Mesendoderm (in vitro differentiated cells): ENCODE measurements around the gene SPATA31C1.

Experiments used
- DNase-seq: peaks from one replicate; pipeline ENCODE4 v3.0.0; 2013
- H2AK5ac ChIP-seq: 2 replicates; pipeline ENCODE4 v1.6.1; 2013; ENCODE audit warnings: low read length, inconsistent platforms
- H2BK120ac ChIP-seq: 2 replicates; pipeline ENCODE4 v1.6.1; 2013; ENCODE audit warnings: low read depth, mild to moderate bottlenecking, low read length, moderate library complexity, mixed read lengths
- H2BK15ac ChIP-seq: replicated peaks from 2 replicates; pipeline ENCODE4 v1.6.1; 2013; ENCODE audit warnings: low read depth, mild to moderate bottlenecking, moderate library complexity
- H2BK5ac ChIP-seq: 2 replicates; pipeline ENCODE4 v1.6.1; 2013; ENCODE audit warnings: low read length, inconsistent platforms
- H3K18ac ChIP-seq: 2 replicates; pipeline ENCODE4 v1.6.1; 2013; ENCODE audit warnings: mild to moderate bottlenecking, low read length, mixed read lengths
- H3K23ac ChIP-seq: one replicate; pipeline ENCODE4 v1.6.1; 2013; ENCODE audit warnings: low read length
- H3K27ac ChIP-seq: 2 replicates; pipeline ENCODE4 v1.5.1; 2013; ENCODE audit warnings: low read depth, mild to moderate bottlenecking, inconsistent platforms, low read length, moderate library complexity
- H3K27me3 ChIP-seq: 2 replicates; pipeline ENCODE4 v1.6.1; 2013; ENCODE audit warnings: low read length, control low read depth, mild to moderate bottlenecking, inconsistent platforms; ENCODE audit not compliant: insufficient read depth, poor library complexity
- H3K36me3 ChIP-seq: 2 replicates; pipeline ENCODE4 v1.6.1; 2013; ENCODE audit warnings: low read length, inconsistent platforms; ENCODE audit not compliant: control insufficient read depth, insufficient read depth
- H3K4ac ChIP-seq: one replicate; pipeline ENCODE4 v1.6.1; 2013; ENCODE audit warnings: low read depth, mild to moderate bottlenecking, low read length, moderate library complexity
- H3K4me1 ChIP-seq: 2 replicates; pipeline ENCODE4 v1.6.1; 2013; ENCODE audit warnings: low read depth, low read length, inconsistent platforms; ENCODE audit not compliant: control insufficient read depth
- H3K4me2 ChIP-seq: 2 replicates; pipeline ENCODE4 v1.6.1; 2013; ENCODE audit warnings: low read length
- H3K4me3 ChIP-seq: 2 replicates; pipeline ENCODE4 v1.5.1; 2013; ENCODE audit warnings: mild to moderate bottlenecking, low read length
- H3K56ac ChIP-seq: one replicate; pipeline ENCODE4 v1.6.1; 2013; ENCODE audit warnings: low read length
- H3K79me1 ChIP-seq: 2 replicates; pipeline ENCODE4 v1.6.1; 2013; ENCODE audit warnings: low read length, inconsistent platforms
- H3K79me2 ChIP-seq: 2 replicates; pipeline ENCODE4 v1.6.1; 2013; ENCODE audit warnings: mild to moderate bottlenecking, low read length; ENCODE audit not compliant: control insufficient read depth, insufficient read depth
- H3K9ac ChIP-seq: 2 replicates; pipeline ENCODE4 v1.6.1; 2013; ENCODE audit warnings: low read length, inconsistent platforms
- H4K5ac ChIP-seq: one replicate; pipeline ENCODE4 v1.6.1; 2013; ENCODE audit warnings: low read length
- H4K8ac ChIP-seq: one replicate; pipeline ENCODE4 v1.6.1; 2013; ENCODE audit warnings: low read depth, mild to moderate bottlenecking, control low read depth, low read length, moderate library complexity
- WGBS: extraction: QIAGEN DNeasy Blood & Tissue Kit; methylation state at CpG from one replicate; pipeline ENCODE4 v1.1.7; 2013; ENCODE audit warnings: low lambda C conversion rate, missing lambda C conversion rate; ENCODE audit not compliant: insufficient coverage; ENCODE audit errors: extremely low coverage; 5-methylcytosine and 5-hydroxymethylcytosine counted together

SPATA31C1 gene

DNA sequence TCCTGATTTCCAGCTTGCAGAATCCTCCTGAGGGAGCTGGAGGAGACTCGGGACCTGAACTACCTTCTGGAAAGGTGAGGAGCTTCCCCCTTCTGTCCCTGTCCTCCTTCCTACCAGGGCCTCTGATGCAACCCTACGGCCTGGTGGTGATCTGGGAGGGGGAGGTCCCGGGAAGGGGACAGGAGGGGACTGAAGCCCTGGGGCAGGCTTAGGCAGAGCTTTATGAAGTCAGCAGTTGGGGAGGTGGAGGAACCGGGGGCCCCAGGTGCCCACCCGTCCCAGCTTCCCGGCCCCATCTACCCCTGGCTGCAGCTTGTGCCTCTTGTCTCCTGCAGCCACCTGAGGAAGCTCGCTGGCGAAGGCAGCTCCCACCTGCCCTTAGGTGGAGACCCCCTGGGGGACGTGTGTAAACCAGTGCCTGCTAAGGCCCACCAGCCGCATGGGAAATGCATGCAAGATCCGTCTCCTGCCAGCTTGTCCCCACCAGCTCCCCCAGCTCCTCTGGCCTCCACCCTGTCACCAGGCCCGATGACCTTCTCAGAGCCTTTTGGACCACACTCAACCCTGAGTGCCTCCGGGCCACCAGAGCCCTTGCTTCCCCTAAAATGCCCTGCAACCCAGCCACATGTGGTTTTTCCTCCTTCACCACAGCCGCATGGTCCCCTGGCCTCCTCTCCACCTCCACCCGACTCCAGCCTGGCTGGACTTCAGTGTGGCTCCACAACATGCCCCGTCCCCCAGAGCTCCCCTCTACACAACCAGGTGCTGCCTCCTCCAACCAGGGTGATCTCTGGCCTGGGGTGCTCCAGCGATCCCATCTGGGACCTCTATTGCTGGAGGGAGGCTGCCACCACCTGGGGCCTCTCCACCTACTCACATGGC lies 32.9 kb upstream of the SPATA31C1 start:
- no peak overlapping the region for H3K4me2 ChIP-seq
- no peak overlapping the region for H2BK5ac ChIP-seq
- no peak overlapping the region for H3K9ac ChIP-seq
- H3K27ac ChIP-seq, result no peak overlapping the region
- no peak overlapping the region for H2AK5ac ChIP-seq
- no peak overlapping the region for H3K4ac ChIP-seq
- H3K4me1 ChIP-seq, result no peaks in the 10 kb centered on the region
- H3K4me3 ChIP-seq, result no peak overlapping the region
- H3K79me1 ChIP-seq, result no peaks in the 10 kb centered on the region
- no peak overlapping the region for H2BK120ac ChIP-seq
- no peak overlapping the region for H3K18ac ChIP-seq
- H3K27me3 ChIP-seq, result no peaks in the 10 kb centered on the region
- H2BK15ac ChIP-seq, result no peak overlapping the region
- no peak overlapping the region for H4K5ac ChIP-seq
- no peaks in the 10 kb centered on the region for H3K79me2 ChIP-seq
- H3K56ac ChIP-seq, result no peak overlapping the region
- no CpG with 5 or more reads among the region's 17 CpGs for WGBS
- H4K8ac ChIP-seq, result no peak overlapping the region
- no peak for DNase-seq
- no peak overlapping the region for H3K23ac ChIP-seq
- no peaks in the 10 kb centered on the region for H3K36me3 ChIP-seq

DNA sequence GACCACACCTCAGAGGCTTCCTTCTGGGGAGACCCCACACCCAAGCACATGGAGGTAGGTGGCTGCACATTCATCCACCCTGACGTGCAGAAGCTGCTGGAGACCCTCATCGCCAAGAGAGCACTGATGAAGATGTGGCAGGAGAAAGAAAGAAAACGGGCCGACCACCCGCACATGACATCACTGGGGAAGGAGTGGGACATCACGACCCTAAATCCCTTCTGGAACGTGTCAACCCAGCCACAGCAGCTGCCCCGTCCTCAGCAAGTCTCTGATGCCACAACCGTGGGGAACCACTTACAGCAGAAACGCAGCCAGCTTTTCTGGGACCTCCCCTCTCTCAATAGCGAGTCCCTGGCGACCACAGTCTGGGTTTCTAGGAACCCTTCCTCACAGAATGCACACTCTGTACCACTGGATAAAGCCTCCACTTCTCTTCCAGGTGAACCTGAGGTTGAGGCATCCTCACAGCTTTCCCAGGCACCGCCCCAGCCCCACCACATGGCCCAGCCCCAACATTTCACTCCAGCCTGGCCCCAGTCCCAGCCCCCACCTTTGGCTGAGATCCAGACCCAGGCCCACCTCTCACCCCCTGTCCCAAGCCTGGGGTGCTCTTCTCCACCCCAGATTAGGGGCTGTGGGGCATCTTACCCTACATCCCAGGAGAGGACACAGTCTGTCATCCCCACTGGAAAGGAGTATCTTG lies 32.1 kb upstream of the SPATA31C1 start:
- Histone ChIP-seq H2AK5ac (no peak overlapping the region), H3K4me1 (no peaks in the 10 kb centered on the region), H3K4me2 (no peak overlapping the region), H3K18ac (no peak overlapping the region), H3K27ac (no peak overlapping the region), H4K8ac (no peak overlapping the region), H2BK120ac (no peak overlapping the region), H3K79me2 (no peaks in the 10 kb centered on the region), H3K4me3 (no peak overlapping the region), H3K4ac (no peak overlapping the region), H3K9ac (no peak overlapping the region), H2BK15ac (no peak overlapping the region), H3K27me3 (no peaks in the 10 kb centered on the region), H3K56ac (no peak overlapping the region), H3K36me3 (no peaks in the 10 kb centered on the region), H4K5ac (no peak overlapping the region), H3K79me1 (no peaks in the 10 kb centered on the region), H3K23ac (no peak overlapping the region), H2BK5ac (no peak overlapping the region)
- no CpG with 5 or more reads among the region's 13 CpGs for WGBS
- DNase-seq, result no peak

DNA sequence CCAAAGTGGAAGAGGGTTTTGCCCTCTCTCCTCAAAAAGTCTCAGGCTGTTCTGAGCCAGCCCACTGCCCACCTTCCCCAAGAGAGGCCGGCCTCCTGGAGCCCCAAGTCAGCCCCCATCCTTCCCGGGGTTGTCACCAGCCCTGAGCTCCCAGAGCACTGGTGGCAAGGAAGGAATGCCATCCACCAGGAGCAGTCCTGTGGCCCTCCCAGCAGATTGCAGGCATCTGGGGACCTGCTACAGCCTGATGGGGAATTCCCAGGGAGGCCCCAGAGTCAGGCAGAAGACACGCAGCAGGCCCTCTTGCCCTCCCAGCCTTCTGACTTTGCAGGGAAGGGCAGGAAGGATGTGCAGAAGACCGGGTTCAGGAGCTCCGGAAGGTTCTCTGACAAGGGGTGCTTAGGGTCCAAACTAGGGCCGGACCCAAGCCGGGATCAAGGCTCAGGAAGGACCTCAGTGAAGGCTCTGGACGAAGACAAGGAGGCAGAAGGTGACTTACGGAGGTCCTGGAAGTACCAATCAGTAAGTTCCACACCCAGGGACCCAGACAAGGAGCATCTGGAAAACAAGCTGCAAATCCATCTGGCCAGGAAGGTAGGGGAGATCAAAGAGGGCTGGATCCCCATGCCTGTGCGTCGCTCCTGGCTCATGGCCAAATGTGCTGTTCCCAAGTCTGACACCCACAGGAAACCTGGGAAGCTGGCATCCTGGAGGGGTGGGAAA lies 31.4 kb upstream of the SPATA31C1 start:
- H3K79me2 ChIP-seq, result no peaks in the 10 kb centered on the region
- no peak overlapping the region for H3K4me2 ChIP-seq
- H3K56ac ChIP-seq, result no peak overlapping the region
- no peaks in the 10 kb centered on the region for H3K36me3 ChIP-seq
- H2BK120ac ChIP-seq, result no peak overlapping the region
- H4K5ac ChIP-seq, result no peak overlapping the region
- H3K79me1 ChIP-seq, result no peaks in the 10 kb centered on the region
- H3K18ac ChIP-seq, result no peak overlapping the region
- no peak overlapping the region for H3K9ac ChIP-seq
- no peak overlapping the region for H3K4ac ChIP-seq
- H3K4me1 ChIP-seq, result no peaks in the 10 kb centered on the region
- no peaks in the 10 kb centered on the region for H3K27me3 ChIP-seq
- H2BK15ac ChIP-seq, result no peak overlapping the region
- H2AK5ac ChIP-seq, result no peak overlapping the region
- DNase-seq, result no peak
- no peak overlapping the region for H2BK5ac ChIP-seq
- no CpG with 5 or more reads among the region's 11 CpGs for WGBS
- no peak overlapping the region for H4K8ac ChIP-seq
- no peak overlapping the region for H3K4me3 ChIP-seq
- H3K23ac ChIP-seq, result no peak overlapping the region
- H3K27ac ChIP-seq, result no peak overlapping the region

DNA sequence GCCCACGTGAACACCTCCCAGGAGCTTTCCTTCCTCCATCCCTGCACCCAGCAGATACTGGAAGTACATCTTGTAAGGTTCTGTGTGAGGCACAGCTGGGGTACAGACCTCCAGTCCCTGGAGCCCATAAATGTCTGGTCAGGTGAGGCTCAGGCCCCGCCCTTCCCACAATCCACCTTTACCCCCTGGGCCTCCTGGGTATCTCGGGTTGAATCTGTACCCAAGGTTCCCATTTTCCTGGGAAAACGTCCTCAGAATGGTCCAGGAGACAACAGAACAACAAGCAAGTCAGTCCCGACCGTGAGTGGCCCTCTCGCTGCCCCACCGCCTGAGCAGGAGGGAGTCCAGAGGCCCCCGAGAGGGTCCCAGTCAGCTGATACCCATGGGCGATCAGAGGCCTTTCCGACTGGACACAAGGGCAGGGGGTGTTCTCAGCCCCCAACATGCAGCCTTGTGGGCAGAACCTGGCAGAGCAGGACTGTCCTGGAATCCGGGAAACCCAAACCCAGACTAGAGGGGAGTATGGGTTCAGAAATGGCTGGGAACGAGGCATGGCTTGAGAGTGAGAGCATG lies 30.7 kb upstream of the SPATA31C1 start:
- no CpG with 5 or more reads among the region's 13 CpGs for WGBS
- Histone ChIP-seq H3K23ac (no peak overlapping the region), H3K4me1 (no peaks in the 10 kb centered on the region), H3K36me3 (no peaks in the 10 kb centered on the region), H3K4me2 (no peak overlapping the region), H3K79me1 (no peaks in the 10 kb centered on the region), H3K56ac (no peak overlapping the region), H3K79me2 (no peaks in the 10 kb centered on the region), H2AK5ac (no peak overlapping the region), H3K27me3 (no peaks in the 10 kb centered on the region), H3K4ac (no peak overlapping the region), H4K8ac (no peak overlapping the region), H2BK5ac (no peak overlapping the region), H3K18ac (no peak overlapping the region), H2BK15ac (no peak overlapping the region), H3K9ac (no peak overlapping the region), H2BK120ac (no peak overlapping the region), H4K5ac (no peak overlapping the region), H3K4me3 (no peak overlapping the region), H3K27ac (no peak overlapping the region)
- no peak for DNase-seq

DNA sequence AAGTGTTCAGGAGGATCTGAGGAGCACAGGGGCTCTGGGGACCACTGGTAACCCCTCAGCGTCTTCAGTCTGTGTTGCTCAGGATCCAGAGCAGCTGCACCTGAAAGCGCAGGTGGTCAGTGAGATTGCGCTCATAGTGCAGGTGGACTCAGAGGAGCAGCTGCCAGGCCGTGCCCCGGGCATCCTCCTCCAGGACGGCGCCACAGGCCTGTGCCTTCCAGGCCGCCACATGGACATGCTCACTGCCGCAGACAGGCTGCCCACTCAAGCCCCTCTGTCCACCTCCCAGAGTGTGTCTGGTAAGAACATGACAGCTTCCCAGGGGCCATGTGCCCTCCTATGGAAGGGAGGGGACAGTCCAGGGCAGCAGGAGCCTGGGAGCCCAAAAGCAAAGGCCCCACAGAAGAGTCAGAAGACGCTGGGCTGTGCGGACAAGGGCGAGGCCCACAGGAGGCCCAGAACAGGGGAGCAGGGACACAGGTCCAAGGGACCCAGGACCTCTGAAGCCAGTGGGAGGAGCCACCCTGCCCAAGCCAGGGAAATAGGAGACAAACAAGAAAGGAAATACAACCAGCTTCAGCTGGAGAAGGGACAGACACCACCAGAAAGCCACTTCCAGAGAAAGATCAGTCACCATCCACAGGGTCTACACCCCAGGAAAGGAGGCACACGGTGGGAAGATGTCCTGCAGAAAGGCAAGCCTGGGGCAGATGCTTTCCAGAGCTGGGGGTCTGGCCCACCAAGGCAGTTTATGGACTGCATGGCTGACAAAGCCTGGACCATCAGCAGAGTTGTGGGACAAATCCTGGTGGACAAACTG lies 29.9 kb upstream of the SPATA31C1 start:
- H3K36me3 ChIP-seq, result no peaks in the 10 kb centered on the region
- H3K56ac ChIP-seq, result no peak overlapping the region
- no peak overlapping the region for H2BK15ac ChIP-seq
- DNase-seq, result no peak
- H3K4me1 ChIP-seq, result no peaks in the 10 kb centered on the region
- no peak overlapping the region for H3K27ac ChIP-seq
- H3K27me3 ChIP-seq, result no peaks in the 10 kb centered on the region
- no peak overlapping the region for H2BK5ac ChIP-seq
- H3K4me2 ChIP-seq, result no peak overlapping the region
- no peak overlapping the region for H3K4ac ChIP-seq
- H3K23ac ChIP-seq, result no peak overlapping the region
- H3K4me3 ChIP-seq, result no peak overlapping the region
- H2BK120ac ChIP-seq, result no peak overlapping the region
- no peak overlapping the region for H3K18ac ChIP-seq
- no peaks in the 10 kb centered on the region for H3K79me1 ChIP-seq
- no CpG with 5 or more reads among the region's 13 CpGs for WGBS
- H4K8ac ChIP-seq, result no peak overlapping the region
- no peak overlapping the region for H2AK5ac ChIP-seq
- H3K79me2 ChIP-seq, result no peaks in the 10 kb centered on the region
- H4K5ac ChIP-seq, result no peak overlapping the region
- H3K9ac ChIP-seq, result no peak overlapping the region
